ENCODE measurements around the gene HAPLN2. TPM values are rescaled to one million over a fixed set of nuclear protein-coding genes. Genes with fewer than 3 reads are reported as not detected.

Gene HAPLN2
- 0.07 TPM for polyA plus RNA-seq (2013, experiment 1 of 2)
- polyA plus RNA-seq (2013, experiment 2 of 2): 0.07 TPM

GRCh38 chr1:156618853-156619581 is at the start of gene HAPLN2:
TSS of gene HAPLN2 (plus strand) at chr1:156619415. CDS start at chr1:156623491, 4,076 bp downstream.
- Histone ChIP-seq H3K4ac (ENCODE audit: low read depth in 1 of 2, low read length in 2 of 2) (no peak within 1 kb of the TSS), H2BK5ac (ENCODE audit: low read depth, low read length, poor library complexity, severe bottlenecking) (no peak within 1 kb of the TSS), H3K23ac (ENCODE audit: low read length in 2 of 2) (no peak within 1 kb of the TSS), H4K8ac (ENCODE audit: low read length) (no peak within 1 kb of the TSS), H3K4me3 (ENCODE audit: insufficient read depth in 1 of 2, low read depth in 1 of 2, low read length in 2 of 2) (no peak within 1 kb of the TSS), H2BK12ac (ENCODE audit: low read length in 2 of 2) (no peak within 1 kb of the TSS), H3K18ac (ENCODE audit: low read depth in 1 of 2, low read length in 2 of 2) (peak within 1 kb of the TSS in 1 of 2 experiments; percentile 42), H3K4me1 (ENCODE audit: control insufficient read depth, insufficient read depth, low read depth, low read length) (peaks cover 3% of the 10 kb centered on the region), H2BK15ac (ENCODE audit: low read depth, poor library complexity, severe bottlenecking) (no peak within 1 kb of the TSS), H2AK5ac (ENCODE audit: low read length, severe bottlenecking) (no peak within 1 kb of the TSS), H3K36me3 (ENCODE audit: control insufficient read depth in 1 of 2, insufficient read depth in 2 of 2, low read depth in 1 of 2, low read length in 2 of 2) (no peaks in the 10 kb centered on the region), H3K9ac (ENCODE audit: low read length) (no peak within 1 kb of the TSS), H3K4me2 (ENCODE audit: low read length, poor library complexity, severe bottlenecking) (no peak within 1 kb of the TSS), H3K9me3 (ENCODE audit: control insufficient read depth, low read length) (no peaks in the 10 kb centered on the region), H3K14ac (ENCODE audit: low read length in 2 of 2) (no peak within 1 kb of the TSS), H2AFZ (ENCODE audit: low read depth, low read length) (no peak within 1 kb of the TSS), H4K91ac (ENCODE audit: low read length) (no peak within 1 kb of the TSS), H3K27me3 (ENCODE audit: control insufficient read depth in 1 of 2, insufficient read depth in 1 of 2, low read length in 2 of 2) (peaks cover 64 to 65% of the 10 kb centered on the region in 2 experiments), H3K27ac (ENCODE audit: low read length, poor library complexity, severe bottlenecking) (no peak within 1 kb of the TSS), H2BK120ac (ENCODE audit: low read depth, low read length) (peak within 1 kb of the TSS; percentile 71), H3K79me1 (replicated peaks; ENCODE audit: low read length, poor library complexity, severe bottlenecking) (no peaks in the 10 kb centered on the region)
- DNase-seq: no peak
- WGBS: 36% methylated on average over 4 of the region's 7 CpGs

DNA sequence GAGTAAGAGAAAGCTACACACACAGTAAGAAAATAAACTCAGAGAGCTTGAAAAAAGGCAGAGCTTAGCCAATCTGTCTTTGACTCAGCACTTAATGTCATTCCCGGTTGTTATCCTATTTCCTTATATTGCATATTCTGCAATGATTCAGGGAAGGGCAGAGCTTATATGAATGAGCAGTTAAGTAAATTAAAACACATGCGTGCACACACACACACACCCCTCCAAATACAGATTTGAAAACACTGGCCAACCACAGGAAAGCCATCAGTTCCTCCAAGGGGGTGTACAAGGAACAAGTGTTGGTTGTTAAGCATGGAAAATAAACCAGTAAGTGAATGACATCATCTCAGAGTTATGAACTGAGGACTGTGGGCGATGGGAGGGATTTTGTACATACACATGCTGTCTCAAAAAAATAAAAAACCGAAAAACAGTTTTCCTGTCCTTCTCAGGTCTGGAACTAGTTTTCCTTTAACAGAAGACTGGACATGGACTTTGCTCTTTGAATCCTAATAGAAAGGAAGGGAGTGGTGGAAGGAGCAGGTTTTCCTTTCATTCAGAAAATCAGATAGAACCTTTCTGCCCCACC is 47.9 kb upstream of the HAPLN2 start:
- Histone ChIP-seq H4K8ac (ENCODE audit: low read length) (no peak overlapping the region), H3K27ac (ENCODE audit: low read length, poor library complexity, severe bottlenecking) (peak overlapping the region; percentile 16), H2BK15ac (ENCODE audit: low read depth, poor library complexity, severe bottlenecking) (no peak overlapping the region), H3K4me2 (ENCODE audit: low read length, poor library complexity, severe bottlenecking) (peak overlapping the region; percentile 99), H3K79me1 (replicated peaks; ENCODE audit: low read length, poor library complexity, severe bottlenecking) (peaks cover 18% of the 10 kb centered on the region), H3K9ac (ENCODE audit: low read length) (peak overlapping the region; percentile 89), H3K18ac (ENCODE audit: low read depth in 1 of 2, low read length in 2 of 2) (no peak overlapping the region), H2BK120ac (ENCODE audit: low read depth, low read length) (no peak overlapping the region), H2AFZ (ENCODE audit: low read depth, low read length) (no peak overlapping the region), H3K36me3 (ENCODE audit: control insufficient read depth in 1 of 2, insufficient read depth in 2 of 2, low read depth in 1 of 2, low read length in 2 of 2) (peaks cover under 1 to 3% of the 10 kb centered on the region in 2 experiments), H3K14ac (ENCODE audit: low read length in 2 of 2) (no peak overlapping the region), H2BK5ac (ENCODE audit: low read depth, low read length, poor library complexity, severe bottlenecking) (no peak overlapping the region), H3K4me1 (ENCODE audit: control insufficient read depth, insufficient read depth, low read depth, low read length) (peaks cover 8% of the 10 kb centered on the region), H3K9me3 (ENCODE audit: control insufficient read depth, low read length) (no peaks in the 10 kb centered on the region), H4K91ac (ENCODE audit: low read length) (no peak overlapping the region), H3K27me3 (ENCODE audit: control insufficient read depth in 1 of 2, insufficient read depth in 1 of 2, low read length in 2 of 2) (peaks cover 17 to 20% of the 10 kb centered on the region in 2 experiments), H2BK12ac (ENCODE audit: low read length in 2 of 2) (no peak overlapping the region), H3K4ac (ENCODE audit: low read depth in 1 of 2, low read length in 2 of 2) (no peak overlapping the region), H2AK5ac (ENCODE audit: low read length, severe bottlenecking) (no peak overlapping the region), H3K23ac (ENCODE audit: low read length in 2 of 2) (no peak overlapping the region), H3K4me3 (ENCODE audit: insufficient read depth in 1 of 2, low read depth in 1 of 2, low read length in 2 of 2) (peak overlapping the region in 1 of 2 experiments; percentile 87)
- WGBS: 0% methylated on average over 1 of the region's 4 CpGs
- DNase-seq: peak; percentile 91

GRCh38 chr1:156571919-156572662 is 47.1 kb upstream of the HAPLN2 start, which contains the start of gene IQGAP3:
TSS of gene IQGAP3 (minus strand) at chr1:156572565. CDS start at chr1:156572529, 36 bp downstream.
- H2BK12ac ChIP-seq (ENCODE audit: low read length in 2 of 2): no peak within 1 kb of the TSS
- H3K4ac ChIP-seq (ENCODE audit: low read depth in 1 of 2, low read length in 2 of 2): no peak within 1 kb of the TSS
- H2AK5ac ChIP-seq (ENCODE audit: low read length, severe bottlenecking): no peak within 1 kb of the TSS
- peak; percentile 87 for DNase-seq
- peak within 1 kb of the TSS; percentile 24 for H2BK120ac ChIP-seq (ENCODE audit: low read depth, low read length)
- peak within 1 kb of the TSS; percentile 99 for H3K4me2 ChIP-seq (ENCODE audit: low read length, poor library complexity, severe bottlenecking)
- H4K91ac ChIP-seq (ENCODE audit: low read length): no peak within 1 kb of the TSS
- peak within 1 kb of the TSS; percentile 66 for H2AFZ ChIP-seq (ENCODE audit: low read depth, low read length)
- no peak within 1 kb of the TSS for H2BK15ac ChIP-seq (ENCODE audit: low read depth, poor library complexity, severe bottlenecking)
- H3K4me1 ChIP-seq (ENCODE audit: control insufficient read depth, insufficient read depth, low read depth, low read length): peaks cover 8% of the 10 kb centered on the region
- no peaks in the 10 kb centered on the region for H3K9me3 ChIP-seq (ENCODE audit: control insufficient read depth, low read length)
- WGBS: 0% methylated on average over 36 of the region's 38 CpGs
- H3K18ac ChIP-seq (ENCODE audit: low read depth in 1 of 2, low read length in 2 of 2): no peak within 1 kb of the TSS
- no peak within 1 kb of the TSS for H3K14ac ChIP-seq (ENCODE audit: low read length in 2 of 2)
- no peak within 1 kb of the TSS for H4K8ac ChIP-seq (ENCODE audit: low read length)
- H3K27me3 ChIP-seq (ENCODE audit: control insufficient read depth in 1 of 2, insufficient read depth in 1 of 2, low read length in 2 of 2): peaks cover 18 to 25% of the 10 kb centered on the region in 2 experiments
- H3K79me1 ChIP-seq (replicated peaks; ENCODE audit: low read length, poor library complexity, severe bottlenecking): peaks cover 18% of the 10 kb centered on the region
- peaks cover 0 to 3% of the 10 kb centered on the region in 2 experiments for H3K36me3 ChIP-seq (ENCODE audit: control insufficient read depth in 1 of 2, insufficient read depth in 2 of 2, low read depth in 1 of 2, low read length in 2 of 2)
- no peak within 1 kb of the TSS for H2BK5ac ChIP-seq (ENCODE audit: low read depth, low read length, poor library complexity, severe bottlenecking)
- no peak within 1 kb of the TSS for H3K27ac ChIP-seq (ENCODE audit: low read length, poor library complexity, severe bottlenecking)
- H3K23ac ChIP-seq (ENCODE audit: low read length in 2 of 2): no peak within 1 kb of the TSS
- H3K9ac ChIP-seq (ENCODE audit: low read length): peak within 1 kb of the TSS; percentile 89
- H3K4me3 ChIP-seq (ENCODE audit: insufficient read depth in 1 of 2, low read depth in 1 of 2, low read length in 2 of 2): peak within 1 kb of the TSS; percentile 72 to 87

GRCh38 chr1:156572663-156573018 is 46.6 kb upstream of the HAPLN2 start:
- no peak for DNase-seq
- H3K23ac ChIP-seq (ENCODE audit: low read length in 2 of 2): no peak overlapping the region
- H3K9me3 ChIP-seq (ENCODE audit: control insufficient read depth, low read length): no peaks in the 10 kb centered on the region
- no peak overlapping the region for H3K14ac ChIP-seq (ENCODE audit: low read length in 2 of 2)
- peaks cover 18 to 25% of the 10 kb centered on the region in 2 experiments for H3K27me3 ChIP-seq (ENCODE audit: control insufficient read depth in 1 of 2, insufficient read depth in 1 of 2, low read length in 2 of 2)
- H3K36me3 ChIP-seq (ENCODE audit: control insufficient read depth in 1 of 2, insufficient read depth in 2 of 2, low read depth in 1 of 2, low read length in 2 of 2): peaks cover 0 to under 1% of the 10 kb centered on the region in 2 experiments
- no peak overlapping the region for H2BK12ac ChIP-seq (ENCODE audit: low read length in 2 of 2)
- H3K79me1 ChIP-seq (replicated peaks; ENCODE audit: low read length, poor library complexity, severe bottlenecking): peaks cover 17% of the 10 kb centered on the region
- no peak overlapping the region for H3K27ac ChIP-seq (ENCODE audit: low read length, poor library complexity, severe bottlenecking)
- H3K18ac ChIP-seq (ENCODE audit: low read depth in 1 of 2, low read length in 2 of 2): no peak overlapping the region
- peaks cover 8% of the 10 kb centered on the region for H3K4me1 ChIP-seq (ENCODE audit: control insufficient read depth, insufficient read depth, low read depth, low read length)
- H4K91ac ChIP-seq (ENCODE audit: low read length): no peak overlapping the region
- peak overlapping the region; percentile 99 for H3K4me2 ChIP-seq (ENCODE audit: low read length, poor library complexity, severe bottlenecking)
- no peak overlapping the region for H3K4ac ChIP-seq (ENCODE audit: low read depth in 1 of 2, low read length in 2 of 2)
- peak overlapping the region in 1 of 2 experiments; percentile 87 for H3K4me3 ChIP-seq (ENCODE audit: insufficient read depth in 1 of 2, low read depth in 1 of 2, low read length in 2 of 2)
- no peak overlapping the region for H2AK5ac ChIP-seq (ENCODE audit: low read length, severe bottlenecking)
- no peak overlapping the region for H2BK15ac ChIP-seq (ENCODE audit: low read depth, poor library complexity, severe bottlenecking)
- H2AFZ ChIP-seq (ENCODE audit: low read depth, low read length): peak overlapping the region; percentile 29
- H4K8ac ChIP-seq (ENCODE audit: low read length): no peak overlapping the region
- peak overlapping the region; percentile 89 for H3K9ac ChIP-seq (ENCODE audit: low read length)
- no peak overlapping the region for H2BK120ac ChIP-seq (ENCODE audit: low read depth, low read length)
- H2BK5ac ChIP-seq (ENCODE audit: low read depth, low read length, poor library complexity, severe bottlenecking): no peak overlapping the region
- 38% methylated on average over 10 of the region's 10 CpGs for WGBS
